ENCODE measurements around the gene OR2G2.

- TF ChIP-seq POLR2A (IDR thresholded peaks at IDR 0.05) (no peak), CTCF (IDR thresholded peaks at IDR 0.05) (no peak)
These were observed 25.2 kb downstream of the OR2G2 start for GRCh38 chr1:247613405-247613804.
